Neural cell (in vitro differentiated cells): ENCODE results near the gene SLC27A6. TPM values are rescaled to one million over a fixed set of nuclear protein-coding genes. Genes with fewer than 3 reads are reported as not detected.

Experiments
- H2AFZ ChIP-seq: fragments of 200-600, 300-800 bp; sonication (generic), shearing (Covaris generic); 2 replicates; pipeline ENCODE4 v1.6.0; 2014; ENCODE audit warnings: low read depth, mild to moderate bottlenecking, antibody characterized with exemption, low read length, moderate library complexity
- H3F3A ChIP-seq: fragments of 200-600 bp; shearing (Covaris generic); 2 replicates; pipeline ENCODE4 v1.6.1; 2016; ENCODE audit warnings: mild to moderate bottlenecking, moderate library complexity, mixed read lengths, antibody characterized with exemption, low read length; ENCODE audit not compliant: insufficient read depth, poor library complexity, severe bottlenecking
- H3K27ac ChIP-seq: fragments of 200-600, 300-800 bp; sonication (generic), shearing (Covaris generic); 2 replicates; pipeline ENCODE4 v1.5.1; 2014; ENCODE audit warnings: mild to moderate bottlenecking, low read length, moderate library complexity
- H3K27me3 ChIP-seq: fragments of 300-800, 200-600 bp; sonication (generic), shearing (Covaris generic); 2 replicates; pipeline ENCODE4 v1.6.0; 2014; ENCODE audit warnings: mild to moderate bottlenecking, low read depth, low read length, moderate library complexity; ENCODE audit not compliant: insufficient read depth
- H3K36me3 ChIP-seq: fragments of 300-800, 200-600 bp; sonication (generic), shearing (Covaris generic); 2 replicates; pipeline ENCODE4 v1.5.1; 2014; ENCODE audit warnings: mild to moderate bottlenecking, antibody characterized with exemption, low read length, moderate library complexity; ENCODE audit not compliant: insufficient read depth
- H3K4me2 ChIP-seq: fragments of 300-800, 200-600 bp; sonication (generic), shearing (Covaris generic); 2 replicates; pipeline ENCODE4 v1.6.0; 2014; ENCODE audit warnings: mild to moderate bottlenecking, low read length
- H3K4me3 ChIP-seq: fragments of 300-800, 200-600 bp; sonication (generic), shearing (Covaris generic); 2 replicates; pipeline ENCODE4 v1.5.1; 2014; ENCODE audit warnings: mild to moderate bottlenecking, low read length, moderate library complexity
- H3K79me2 ChIP-seq: fragments of 200-600 bp; shearing (Covaris generic); replicated peaks from 2 replicates; pipeline ENCODE4 v1.6.0; 2014; ENCODE audit warnings: mild to moderate bottlenecking, low read length, moderate library complexity; ENCODE audit not compliant: insufficient read depth
- H3K9ac ChIP-seq: fragments of 300-800, 200-600 bp; sonication (generic), shearing (Covaris generic); 2 replicates; pipeline ENCODE4 v1.6.1; 2016; ENCODE audit warnings: mild to moderate bottlenecking, low read length, mixed read lengths
- H3K9me2 ChIP-seq: fragments of 200-600 bp; shearing (Covaris generic); 2 replicates; pipeline ENCODE4 v1.6.1; 2016; ENCODE audit warnings: mild to moderate bottlenecking, low read length, mixed read lengths; ENCODE audit not compliant: insufficient read depth
- H3K9me3 ChIP-seq: fragments of 200-600, 300-800 bp; sonication (generic), shearing (Covaris generic); 2 replicates; pipeline ENCODE4 v1.6.1; 2016; ENCODE audit warnings: mild to moderate bottlenecking, mixed run types, low read length, moderate library complexity, mixed read lengths
- H4K20me1 ChIP-seq: fragments of 200-600 bp; shearing (Covaris generic); 2 replicates; pipeline ENCODE4 v1.6.1; 2016; ENCODE audit warnings: mild to moderate bottlenecking, mixed run types; ENCODE audit not compliant: insufficient read depth
- EP300 ChIP-seq: fragments of 450-650 bp; conservative IDR thresholded peaks from 2 replicates; pipeline ENCODE4 v1.6.1; 2014; ENCODE audit warnings: antibody characterized with exemption, mild to moderate bottlenecking, moderate library complexity; ENCODE audit not compliant: poor library complexity, severe bottlenecking
- EZH2 ChIP-seq: fragments of 200-600, 300-800 bp; shearing (Covaris generic), sonication (generic); IDR thresholded peaks from 2 replicates; pipeline ENCODE4 v1.6.1; 2014; ENCODE audit warnings: antibody characterized with exemption, low read length, borderline replicate concordance, mild to moderate bottlenecking; ENCODE audit not compliant: insufficient read depth, poor library complexity, severe bottlenecking
- MXI1 ChIP-seq: fragments of 450-650 bp; conservative IDR thresholded peaks from 2 replicates; pipeline ENCODE4 v1.6.1; 2014; ENCODE audit warnings: antibody characterized with exemption, mild to moderate bottlenecking; ENCODE audit not compliant: poor library complexity, severe bottlenecking
- POLR2AphosphoS5 ChIP-seq: IDR thresholded peaks from 2 replicates; pipeline ENCODE4 v1.6.1; 2012
- RAD21 ChIP-seq: fragments of 450-650 bp; conservative IDR thresholded peaks from 2 replicates; pipeline ENCODE4 v1.6.1; 2014; ENCODE audit warnings: antibody characterized with exemption, mild to moderate bottlenecking, moderate library complexity
- SMC3 ChIP-seq: fragments of 450-650 bp; conservative IDR thresholded peaks from 2 replicates; pipeline ENCODE4 v1.6.1; 2014; ENCODE audit warnings: antibody characterized with exemption, mild to moderate bottlenecking, moderate library complexity; ENCODE audit not compliant: poor library complexity
- TAF1 ChIP-seq: IDR thresholded peaks from 2 replicates; pipeline ENCODE4 v1.6.1; 2012; ENCODE audit warnings: low read depth
- polyA minus RNA-seq: library from RNA; depleted of rRNA, polyadenylated mRNA; stranded (reverse); fragments of >200 nt; gene quantifications from 2 replicates; pipeline ENCODE4 v1.2.3, GENCODE V29; 2014
- polyA plus RNA-seq: library from polyadenylated mRNA; depleted of rRNA; stranded (reverse); fragments of >200 nt; gene quantifications from 2 replicates; pipeline ENCODE4 v1.2.3, GENCODE V29; 2014
- TF ChIP-seq, protein P1 (sequence below): IDR thresholded peaks from 2 replicates; pipeline ENCODE4 v1.6.1; 2012; ENCODE audit warnings: borderline replicate concordance
- TF ChIP-seq, protein P2 (sequence below): fragments of 450-650 bp; IDR thresholded peaks from 2 replicates; pipeline ENCODE4 v1.5.1; 2014; ENCODE audit warnings: antibody characterized with exemption, mild to moderate bottlenecking, moderate library complexity; ENCODE audit not compliant: poor library complexity, severe bottlenecking

The SLC27A6 gene, protein sequence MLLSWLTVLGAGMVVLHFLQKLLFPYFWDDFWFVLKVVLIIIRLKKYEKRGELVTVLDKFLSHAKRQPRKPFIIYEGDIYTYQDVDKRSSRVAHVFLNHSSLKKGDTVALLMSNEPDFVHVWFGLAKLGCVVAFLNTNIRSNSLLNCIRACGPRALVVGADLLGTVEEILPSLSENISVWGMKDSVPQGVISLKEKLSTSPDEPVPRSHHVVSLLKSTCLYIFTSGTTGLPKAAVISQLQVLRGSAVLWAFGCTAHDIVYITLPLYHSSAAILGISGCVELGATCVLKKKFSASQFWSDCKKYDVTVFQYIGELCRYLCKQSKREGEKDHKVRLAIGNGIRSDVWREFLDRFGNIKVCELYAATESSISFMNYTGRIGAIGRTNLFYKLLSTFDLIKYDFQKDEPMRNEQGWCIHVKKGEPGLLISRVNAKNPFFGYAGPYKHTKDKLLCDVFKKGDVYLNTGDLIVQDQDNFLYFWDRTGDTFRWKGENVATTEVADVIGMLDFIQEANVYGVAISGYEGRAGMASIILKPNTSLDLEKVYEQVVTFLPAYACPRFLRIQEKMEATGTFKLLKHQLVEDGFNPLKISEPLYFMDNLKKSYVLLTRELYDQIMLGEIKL
- polyA plus RNA-seq (0.37 and 1.0 TPM in 2 replicates), polyA minus RNA-seq (1.7 and 2.7 TPM in 2 replicates)

DNA sequence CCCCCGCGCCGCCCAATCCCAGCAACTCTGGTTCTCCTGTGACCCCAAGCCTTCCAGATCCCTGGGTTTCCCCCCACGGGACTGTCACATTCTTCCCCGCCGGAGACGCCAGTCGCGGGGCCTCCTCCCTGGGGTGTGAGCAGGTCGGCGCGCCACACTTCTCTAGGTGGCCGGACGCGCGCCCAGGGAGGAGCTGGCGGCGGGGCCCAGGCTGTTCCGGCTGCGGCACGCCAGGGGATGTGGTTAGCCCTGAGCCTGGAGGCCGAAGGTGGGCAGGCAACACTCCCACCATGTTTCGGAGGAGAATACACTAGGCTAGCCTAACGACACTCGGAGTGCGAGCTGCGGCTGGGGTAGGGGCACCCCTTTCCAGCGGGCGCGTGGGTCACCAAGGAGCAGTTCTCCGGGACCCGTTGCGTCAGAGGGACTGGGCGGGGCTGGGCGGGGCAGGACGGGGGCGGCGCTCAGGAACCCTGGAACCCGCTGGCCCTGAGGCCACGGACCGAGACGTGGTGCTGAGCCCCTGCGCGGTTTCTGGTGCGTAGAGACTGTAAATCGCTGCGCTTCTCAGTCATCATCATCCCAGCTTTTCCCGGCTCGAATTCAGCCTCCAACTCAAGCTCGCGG lies at the start of gene SLC27A6:
Gene SLC27A6 (plus strand): TSS at position 478 of the 627 bp plus-strand sequence. CDS start 650 bp downstream, outside the sequence.
- TF ChIP-seq SMC3 = no peak
- TF ChIP-seq RAD21 = no peak
- TF ChIP-seq EP300 = no peak
- no peak for TF ChIP-seq TAF1
- TF ChIP-seq EZH2 = no peak
- no peak for TF ChIP-seq MXI1
- TF ChIP-seq POLR2AphosphoS5 = no peak
- TF ChIP-seq, protein P1, sequence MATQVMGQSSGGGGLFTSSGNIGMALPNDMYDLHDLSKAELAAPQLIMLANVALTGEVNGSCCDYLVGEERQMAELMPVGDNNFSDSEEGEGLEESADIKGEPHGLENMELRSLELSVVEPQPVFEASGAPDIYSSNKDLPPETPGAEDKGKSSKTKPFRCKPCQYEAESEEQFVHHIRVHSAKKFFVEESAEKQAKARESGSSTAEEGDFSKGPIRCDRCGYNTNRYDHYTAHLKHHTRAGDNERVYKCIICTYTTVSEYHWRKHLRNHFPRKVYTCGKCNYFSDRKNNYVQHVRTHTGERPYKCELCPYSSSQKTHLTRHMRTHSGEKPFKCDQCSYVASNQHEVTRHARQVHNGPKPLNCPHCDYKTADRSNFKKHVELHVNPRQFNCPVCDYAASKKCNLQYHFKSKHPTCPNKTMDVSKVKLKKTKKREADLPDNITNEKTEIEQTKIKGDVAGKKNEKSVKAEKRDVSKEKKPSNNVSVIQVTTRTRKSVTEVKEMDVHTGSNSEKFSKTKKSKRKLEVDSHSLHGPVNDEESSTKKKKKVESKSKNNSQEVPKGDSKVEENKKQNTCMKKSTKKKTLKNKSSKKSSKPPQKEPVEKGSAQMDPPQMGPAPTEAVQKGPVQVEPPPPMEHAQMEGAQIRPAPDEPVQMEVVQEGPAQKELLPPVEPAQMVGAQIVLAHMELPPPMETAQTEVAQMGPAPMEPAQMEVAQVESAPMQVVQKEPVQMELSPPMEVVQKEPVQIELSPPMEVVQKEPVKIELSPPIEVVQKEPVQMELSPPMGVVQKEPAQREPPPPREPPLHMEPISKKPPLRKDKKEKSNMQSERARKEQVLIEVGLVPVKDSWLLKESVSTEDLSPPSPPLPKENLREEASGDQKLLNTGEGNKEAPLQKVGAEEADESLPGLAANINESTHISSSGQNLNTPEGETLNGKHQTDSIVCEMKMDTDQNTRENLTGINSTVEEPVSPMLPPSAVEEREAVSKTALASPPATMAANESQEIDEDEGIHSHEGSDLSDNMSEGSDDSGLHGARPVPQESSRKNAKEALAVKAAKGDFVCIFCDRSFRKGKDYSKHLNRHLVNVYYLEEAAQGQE = no peak
- TF ChIP-seq, protein P2, sequence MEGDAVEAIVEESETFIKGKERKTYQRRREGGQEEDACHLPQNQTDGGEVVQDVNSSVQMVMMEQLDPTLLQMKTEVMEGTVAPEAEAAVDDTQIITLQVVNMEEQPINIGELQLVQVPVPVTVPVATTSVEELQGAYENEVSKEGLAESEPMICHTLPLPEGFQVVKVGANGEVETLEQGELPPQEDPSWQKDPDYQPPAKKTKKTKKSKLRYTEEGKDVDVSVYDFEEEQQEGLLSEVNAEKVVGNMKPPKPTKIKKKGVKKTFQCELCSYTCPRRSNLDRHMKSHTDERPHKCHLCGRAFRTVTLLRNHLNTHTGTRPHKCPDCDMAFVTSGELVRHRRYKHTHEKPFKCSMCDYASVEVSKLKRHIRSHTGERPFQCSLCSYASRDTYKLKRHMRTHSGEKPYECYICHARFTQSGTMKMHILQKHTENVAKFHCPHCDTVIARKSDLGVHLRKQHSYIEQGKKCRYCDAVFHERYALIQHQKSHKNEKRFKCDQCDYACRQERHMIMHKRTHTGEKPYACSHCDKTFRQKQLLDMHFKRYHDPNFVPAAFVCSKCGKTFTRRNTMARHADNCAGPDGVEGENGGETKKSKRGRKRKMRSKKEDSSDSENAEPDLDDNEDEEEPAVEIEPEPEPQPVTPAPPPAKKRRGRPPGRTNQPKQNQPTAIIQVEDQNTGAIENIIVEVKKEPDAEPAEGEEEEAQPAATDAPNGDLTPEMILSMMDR = no peak
- no peaks in the 10 kb centered on the region for H3K9me3 ChIP-seq
- H3K4me3 ChIP-seq = peak within 1 kb of the TSS; percentile 66
- H3F3A ChIP-seq = no peaks in the 10 kb centered on the region
- H2AFZ ChIP-seq = no peak within 1 kb of the TSS
- no peak within 1 kb of the TSS for H3K27ac ChIP-seq
- no peak within 1 kb of the TSS for H3K4me2 ChIP-seq
- H3K79me2 ChIP-seq = no peaks in the 10 kb centered on the region
- H4K20me1 ChIP-seq = no peaks in the 10 kb centered on the region
- H3K9me2 ChIP-seq = no peaks in the 10 kb centered on the region
- H3K36me3 ChIP-seq = no peaks in the 10 kb centered on the region
- peaks cover 15% of the 10 kb centered on the region for H3K27me3 ChIP-seq
- H3K9ac ChIP-seq = no peak within 1 kb of the TSS

DNA sequence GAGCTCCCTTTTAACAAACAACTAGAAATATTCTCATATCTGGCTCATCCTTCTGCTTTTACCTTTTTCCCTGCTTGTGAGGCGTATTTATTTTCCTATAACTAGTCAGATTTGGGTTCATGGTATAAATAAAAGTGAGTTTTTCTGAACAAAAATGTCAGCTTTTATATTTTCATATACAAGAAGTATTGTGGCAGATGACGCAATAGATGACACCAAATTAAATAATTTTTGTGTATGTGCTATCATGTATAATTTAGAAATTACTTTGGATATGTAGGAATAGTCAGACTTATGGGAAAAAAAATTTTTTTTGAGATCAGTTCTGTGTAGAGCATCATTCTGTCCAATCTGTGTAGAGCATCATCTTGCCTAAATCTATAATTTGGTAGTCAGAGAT lies 45.7 kb upstream of the SLC27A6 start:
- Histone ChIP-seq H3K36me3 (no peaks in the 10 kb centered on the region), H3K27ac (no peak overlapping the region), H3K4me3 (no peak overlapping the region), H3K79me2 (no peaks in the 10 kb centered on the region), H3K27me3 (no peaks in the 10 kb centered on the region), H3F3A (no peaks in the 10 kb centered on the region), H3K4me2 (no peak overlapping the region), H2AFZ (no peak overlapping the region), H3K9ac (no peak overlapping the region), H4K20me1 (no peaks in the 10 kb centered on the region), H3K9me2 (no peaks in the 10 kb centered on the region), H3K9me3 (no peaks in the 10 kb centered on the region)
- TF ChIP-seq TAF1 = no peak
- TF ChIP-seq EP300 = no peak
- no peak for TF ChIP-seq MXI1
- no peak for TF ChIP-seq EZH2
- TF ChIP-seq POLR2AphosphoS5 = no peak
- TF ChIP-seq, protein P2 = no peak
- TF ChIP-seq RAD21 = no peak
- TF ChIP-seq SMC3 = no peak
- TF ChIP-seq, protein P1 = no peak
